ENCODE measurements around the gene SCN10A.

DNA sequence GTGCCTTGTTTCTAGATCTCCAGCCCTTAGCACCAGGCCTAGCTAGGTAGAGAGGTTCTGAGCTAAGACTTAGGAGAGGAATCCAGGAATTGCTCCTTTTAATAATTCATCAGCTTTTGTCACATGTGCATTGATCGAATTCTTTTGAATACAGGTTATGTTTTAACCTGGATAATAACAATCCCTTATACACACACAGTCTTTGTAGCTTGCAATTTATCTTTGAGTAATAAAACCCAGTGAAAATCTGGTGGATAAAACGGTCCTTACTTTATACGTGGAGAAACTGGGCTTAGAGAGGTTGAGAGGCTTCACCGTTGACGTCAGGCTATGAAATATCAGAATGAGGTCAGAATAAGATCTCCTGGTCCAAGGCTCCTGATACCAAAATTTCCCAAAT lies 7.2 kb upstream of the SCN10A start:
- TF ChIP-seq, protein P1, sequence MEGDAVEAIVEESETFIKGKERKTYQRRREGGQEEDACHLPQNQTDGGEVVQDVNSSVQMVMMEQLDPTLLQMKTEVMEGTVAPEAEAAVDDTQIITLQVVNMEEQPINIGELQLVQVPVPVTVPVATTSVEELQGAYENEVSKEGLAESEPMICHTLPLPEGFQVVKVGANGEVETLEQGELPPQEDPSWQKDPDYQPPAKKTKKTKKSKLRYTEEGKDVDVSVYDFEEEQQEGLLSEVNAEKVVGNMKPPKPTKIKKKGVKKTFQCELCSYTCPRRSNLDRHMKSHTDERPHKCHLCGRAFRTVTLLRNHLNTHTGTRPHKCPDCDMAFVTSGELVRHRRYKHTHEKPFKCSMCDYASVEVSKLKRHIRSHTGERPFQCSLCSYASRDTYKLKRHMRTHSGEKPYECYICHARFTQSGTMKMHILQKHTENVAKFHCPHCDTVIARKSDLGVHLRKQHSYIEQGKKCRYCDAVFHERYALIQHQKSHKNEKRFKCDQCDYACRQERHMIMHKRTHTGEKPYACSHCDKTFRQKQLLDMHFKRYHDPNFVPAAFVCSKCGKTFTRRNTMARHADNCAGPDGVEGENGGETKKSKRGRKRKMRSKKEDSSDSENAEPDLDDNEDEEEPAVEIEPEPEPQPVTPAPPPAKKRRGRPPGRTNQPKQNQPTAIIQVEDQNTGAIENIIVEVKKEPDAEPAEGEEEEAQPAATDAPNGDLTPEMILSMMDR (conservative IDR thresholded peaks at IDR 0.05), result no peak
- TF ChIP-seq ZFX (IDR thresholded peaks at IDR 0.05), result no peak

Measured in C4-2B (cell line).